Bronchial epithelial cell (primary cell): ENCODE data around the gene YEATS2. TPM values are rescaled to one million over a fixed set of nuclear protein-coding genes. Genes with fewer than 3 reads are reported as not detected.
A peak's percentile ranks its signal among the peaks of the same experiment; 100 is the strongest.

Experiments
- DNase-seq: peaks from one replicate; pipeline ENCODE4 v3.0.0-alpha.2; 2010; ENCODE audit warnings: low read depth
- FAIRE-seq: peaks from 2 replicates; lab custom pipeline; 2011; peaks lifted over from hg19 to GRCh38; lab: Jason Lieb, UNC
- H3K27me3 ChIP-seq: 2 replicates; pipeline ENCODE4 v1.5.1; 2011; ENCODE audit warnings: low read length; ENCODE audit not compliant: control insufficient read depth, insufficient read depth
- H3K36me3 ChIP-seq: 2 replicates; pipeline ENCODE4 v1.5.1; 2011; ENCODE audit warnings: low read length; ENCODE audit not compliant: control insufficient read depth, insufficient read depth
- H3K4me3 ChIP-seq: 2 replicates; pipeline ENCODE4 v1.5.1; 2011; ENCODE audit warnings: mild to moderate bottlenecking, low read depth, low read length, control low read depth
- total RNA-seq: library from RNA; depleted of rRNA; stranded (reverse); fragments of >200 nt; gene quantifications from 2 replicates; pipeline ENCODE4 v1.2.1, GENCODE V29; 2014
- TF ChIP-seq, protein P1 (sequence below): IDR thresholded peaks from 2 replicates; pipeline ENCODE4 v1.5.1; 2011; ENCODE audit warnings: mild to moderate bottlenecking, moderate library complexity, low read length, control low read depth, inconsistent platforms; ENCODE audit not compliant: insufficient read depth, severe bottlenecking

Gene YEATS2
- total RNA-seq, 1 donor from 2014 or later = 18.2 TPM

DNA sequence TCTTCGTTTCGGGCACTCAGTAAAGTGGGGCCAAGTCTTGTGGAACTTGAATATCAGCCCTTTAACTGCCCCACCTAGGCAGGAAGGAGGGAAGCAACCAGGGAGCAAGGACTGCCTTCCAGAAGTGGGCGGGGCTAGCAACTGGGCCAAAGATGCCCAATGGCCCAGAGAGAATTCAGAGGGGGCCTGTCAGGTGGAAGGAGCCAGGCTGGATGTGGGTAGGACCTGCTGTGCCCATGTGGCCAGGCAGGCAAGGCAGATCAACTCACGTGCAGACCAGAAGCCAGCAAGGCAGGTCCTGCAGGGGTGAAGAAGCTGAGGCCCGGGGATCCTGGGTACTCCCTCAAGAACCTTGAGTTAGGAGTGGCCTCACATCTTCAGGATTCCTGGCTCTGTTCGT lies 122.2 kb downstream of the YEATS2 start:
- Histone ChIP-seq H3K4me3 (no peak overlapping the region), H3K27me3 (no peaks in the 10 kb centered on the region), H3K36me3 (no peaks in the 10 kb centered on the region)
- FAIRE-seq (no peak), DNase-seq (no peak)
- TF ChIP-seq, protein P1, sequence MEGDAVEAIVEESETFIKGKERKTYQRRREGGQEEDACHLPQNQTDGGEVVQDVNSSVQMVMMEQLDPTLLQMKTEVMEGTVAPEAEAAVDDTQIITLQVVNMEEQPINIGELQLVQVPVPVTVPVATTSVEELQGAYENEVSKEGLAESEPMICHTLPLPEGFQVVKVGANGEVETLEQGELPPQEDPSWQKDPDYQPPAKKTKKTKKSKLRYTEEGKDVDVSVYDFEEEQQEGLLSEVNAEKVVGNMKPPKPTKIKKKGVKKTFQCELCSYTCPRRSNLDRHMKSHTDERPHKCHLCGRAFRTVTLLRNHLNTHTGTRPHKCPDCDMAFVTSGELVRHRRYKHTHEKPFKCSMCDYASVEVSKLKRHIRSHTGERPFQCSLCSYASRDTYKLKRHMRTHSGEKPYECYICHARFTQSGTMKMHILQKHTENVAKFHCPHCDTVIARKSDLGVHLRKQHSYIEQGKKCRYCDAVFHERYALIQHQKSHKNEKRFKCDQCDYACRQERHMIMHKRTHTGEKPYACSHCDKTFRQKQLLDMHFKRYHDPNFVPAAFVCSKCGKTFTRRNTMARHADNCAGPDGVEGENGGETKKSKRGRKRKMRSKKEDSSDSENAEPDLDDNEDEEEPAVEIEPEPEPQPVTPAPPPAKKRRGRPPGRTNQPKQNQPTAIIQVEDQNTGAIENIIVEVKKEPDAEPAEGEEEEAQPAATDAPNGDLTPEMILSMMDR = no peak

DNA sequence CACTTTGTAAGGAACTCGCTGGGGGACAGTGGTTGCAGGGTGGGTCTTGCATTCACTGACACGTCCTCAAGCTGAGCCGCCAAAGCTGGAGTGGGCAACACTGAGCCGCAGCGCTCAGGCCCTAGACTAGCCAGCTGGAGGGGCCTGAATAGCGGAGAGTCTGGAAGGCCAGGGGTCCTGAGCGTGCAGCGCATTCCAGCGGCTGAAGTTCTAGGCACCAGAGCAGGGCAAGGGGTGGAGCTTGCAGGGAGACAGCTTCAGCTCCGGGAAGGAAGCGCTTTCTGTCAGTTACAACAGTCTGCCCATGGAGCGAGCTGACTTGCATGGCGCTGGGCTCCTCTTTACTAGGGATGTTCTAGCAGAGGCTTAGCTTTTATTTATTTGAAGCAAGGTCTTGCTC lies 125.0 kb downstream of the YEATS2 start:
- no peak for FAIRE-seq
- no peak for DNase-seq
- no peak overlapping the region for H3K4me3 ChIP-seq
- TF ChIP-seq, protein P1 = no peak
- no peaks in the 10 kb centered on the region for H3K36me3 ChIP-seq
- no peaks in the 10 kb centered on the region for H3K27me3 ChIP-seq

DNA sequence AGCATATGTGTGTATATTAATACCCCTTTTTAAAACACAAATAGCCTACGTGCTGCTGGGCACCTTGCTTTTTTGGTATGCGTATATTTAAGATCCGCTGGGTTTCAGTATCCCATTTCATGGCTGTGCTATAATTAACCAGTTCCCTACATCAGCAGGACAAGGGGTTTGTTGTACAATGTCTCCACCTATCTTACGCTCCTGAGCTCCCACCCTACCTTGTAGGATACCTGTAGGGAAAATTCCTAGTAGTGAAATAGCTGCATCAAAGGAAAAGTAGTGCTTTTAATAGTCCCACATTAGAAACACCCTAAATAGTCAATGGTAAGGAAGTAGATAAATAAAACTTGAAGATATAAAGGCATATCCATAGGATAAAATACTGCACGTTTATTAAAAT lies 126.4 kb downstream of the YEATS2 start:
- FAIRE-seq = no peak
- H3K36me3 ChIP-seq = no peaks in the 10 kb centered on the region
- no peak for DNase-seq
- TF ChIP-seq, protein P1 = no peak
- no peak overlapping the region for H3K4me3 ChIP-seq
- H3K27me3 ChIP-seq = no peaks in the 10 kb centered on the region

DNA sequence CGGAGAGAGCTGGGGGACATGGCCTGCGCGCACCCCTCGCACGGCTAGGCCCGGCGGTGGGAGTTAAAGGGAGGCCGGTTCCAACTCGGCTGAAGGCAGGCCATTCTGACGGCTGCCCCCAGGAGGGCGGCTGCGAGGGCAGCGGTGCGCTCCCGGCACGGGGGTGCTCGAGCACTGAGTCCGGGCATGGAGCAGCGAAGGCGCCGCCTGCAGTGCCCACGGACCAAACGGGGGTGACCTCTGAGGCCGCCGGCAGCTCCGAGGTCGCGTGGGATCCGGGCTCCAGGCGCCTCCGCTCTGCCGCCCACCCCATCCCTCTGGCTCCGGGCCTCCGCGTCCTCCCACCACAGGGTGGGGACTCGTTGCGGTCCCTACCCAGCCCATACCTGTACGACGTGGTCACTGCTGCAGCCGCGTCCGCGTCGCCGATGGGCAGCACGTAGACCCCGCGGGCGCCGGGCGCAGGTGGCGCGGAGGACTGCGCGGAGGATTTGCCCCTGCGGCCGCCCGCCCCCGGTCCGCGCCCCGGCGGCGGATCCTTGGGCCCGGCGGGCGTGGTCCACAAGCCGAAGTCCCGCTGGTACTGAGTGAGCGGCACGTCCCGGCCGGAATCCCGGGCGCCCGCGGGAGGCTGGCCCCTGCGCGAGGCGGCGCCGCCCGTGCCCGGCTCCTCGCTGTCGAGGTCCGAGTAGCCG lies 127.3 kb downstream of the YEATS2 start:
- DNase-seq = no peak
- Histone ChIP-seq H3K36me3 (peaks cover under 1% of the 10 kb centered on the region), H3K27me3 (no peaks in the 10 kb centered on the region), H3K4me3 (peak overlapping the region; percentile 46)
- FAIRE-seq = no peak
- TF ChIP-seq, protein P1 = no peak

DNA sequence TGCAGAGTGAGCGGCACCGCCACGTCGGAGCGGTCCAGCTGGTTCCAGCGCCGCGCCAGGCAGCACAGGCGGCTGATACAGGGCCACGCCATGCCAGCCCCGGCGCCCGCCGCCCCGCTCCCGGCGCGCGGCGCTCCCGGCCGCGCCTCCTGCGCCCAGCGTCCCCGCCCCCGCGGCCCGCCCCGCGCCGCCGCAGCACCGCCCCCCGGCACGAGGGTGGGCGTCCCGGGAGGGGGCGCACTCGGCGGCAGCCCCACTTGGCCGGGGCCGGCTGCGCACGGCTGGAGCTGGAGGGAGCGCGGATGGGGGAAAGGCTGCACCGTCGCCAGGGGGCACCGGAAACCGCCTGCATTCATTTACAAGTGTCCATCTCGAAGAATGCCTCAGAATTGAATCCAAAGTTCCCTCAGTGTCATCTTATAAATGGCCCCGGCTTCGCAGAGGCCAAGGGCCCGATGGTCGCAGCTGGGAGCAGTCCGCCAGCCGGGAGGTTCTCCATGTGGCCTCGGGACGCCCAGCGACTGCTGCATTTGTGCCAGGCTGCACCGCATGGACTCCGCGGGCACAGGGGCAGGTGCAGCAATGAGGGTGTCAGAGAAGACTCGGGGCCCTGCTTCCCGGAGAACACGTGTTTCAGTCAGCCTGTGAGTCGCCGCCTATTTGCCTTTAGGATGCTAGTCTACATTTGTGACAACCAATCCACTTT lies 128.0 kb downstream of the YEATS2 start, which contains the start of gene MAP6D1:
TSS of gene MAP6D1 (minus strand) at position 122 of the 706 bp plus-strand sequence. CDS start at position 92, 30 bp downstream.
- DNase-seq (peak; percentile 19), FAIRE-seq (no peak)
- H3K4me3 ChIP-seq = peak within 1 kb of the TSS; percentile 46
- TF ChIP-seq, protein P1 = peak; percentile 37
- H3K27me3 ChIP-seq = no peaks in the 10 kb centered on the region
- peaks cover 5% of the 10 kb centered on the region for H3K36me3 ChIP-seq
